Activated CD8-positive, alpha-beta memory T cell treated with anti-CD3 and anti-CD28 coated beads for 48 hours (primary cell): ENCODE data around the gene SPAG7.

Source experiments
- DNase-seq, 3 experiments: peaks; one replicate each; pipeline ENCODE4 v3.0.0-alpha.2; 2020; ENCODE audit warnings: low read depth in 2 of 3, low spot score in 2 of 3

Gene SPAG7

GRCh38 chr17:4967539-4968485, at the start of gene SPAG7:
TSS of gene SPAG7 (minus strand) at chr17:4967817. CDS start at chr17:4967804, 13 bp downstream.
- peak; percentile 86 to 89 (median 86) for DNase-seq

GRCh38 chr17:5014357-5014756, 46.7 kb upstream of the SPAG7 start:
- DNase-seq, result no peak

DNA sequence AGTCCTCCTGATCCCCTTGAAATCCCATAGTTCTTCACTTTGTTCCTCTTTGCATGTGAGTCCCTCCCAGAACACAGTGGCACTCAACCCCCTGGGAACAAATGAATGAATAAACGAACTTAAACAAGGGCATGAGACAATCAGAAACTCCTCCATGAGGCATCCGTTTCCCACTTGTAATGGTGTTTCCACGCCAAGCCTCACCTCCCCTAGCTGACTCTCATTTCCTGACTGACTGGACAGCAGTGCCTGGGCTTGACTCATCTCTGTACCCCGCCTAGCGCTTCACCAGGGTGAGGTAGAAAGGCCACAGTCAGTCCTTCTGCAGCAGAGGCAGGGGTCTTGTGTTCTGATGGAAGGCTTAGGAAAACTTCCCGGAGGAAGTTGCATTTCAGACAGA, 44.3 kb upstream of the SPAG7 start:
- no peak for DNase-seq

GRCh38 chr17:5003214-5003867, 35.7 kb upstream of the SPAG7 start:
- no peak for DNase-seq

- no peak for DNase-seq
Observed at GRCh38 chr17:5002121-5002788, 34.6 kb upstream of the SPAG7 start.

DNA sequence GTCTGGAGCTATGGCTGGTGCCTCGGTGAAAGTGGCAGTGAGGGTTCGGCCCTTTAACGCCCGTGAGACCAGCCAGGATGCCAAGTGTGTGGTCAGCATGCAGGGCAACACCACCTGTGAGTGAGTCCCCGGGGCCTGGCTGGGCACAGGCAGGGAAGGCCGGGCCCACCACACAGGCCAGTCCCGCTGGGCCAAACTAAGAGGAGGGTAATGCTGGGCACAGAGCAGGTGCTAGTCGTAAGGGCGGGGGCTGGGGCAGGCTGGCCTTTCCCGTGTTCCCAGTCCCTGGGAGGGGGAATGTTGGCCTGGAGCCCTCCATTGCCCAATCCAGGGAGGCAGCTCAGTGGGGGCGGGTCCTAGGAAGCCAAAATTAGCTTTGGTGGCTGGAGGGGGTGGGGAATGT, 32.6 kb upstream of the SPAG7 start:
- no peak for DNase-seq

- DNase-seq, result no peak
Observed at GRCh38 chr17:4999430-5000093, 31.9 kb upstream of the SPAG7 start.

- DNase-seq, result no peak
Observed at GRCh38 chr17:4998732-4999429, 31.3 kb upstream of the SPAG7 start.

- no peak for DNase-seq
Observed at GRCh38 chr17:4998027-4998731, 30.6 kb upstream of the SPAG7 start.

DNA sequence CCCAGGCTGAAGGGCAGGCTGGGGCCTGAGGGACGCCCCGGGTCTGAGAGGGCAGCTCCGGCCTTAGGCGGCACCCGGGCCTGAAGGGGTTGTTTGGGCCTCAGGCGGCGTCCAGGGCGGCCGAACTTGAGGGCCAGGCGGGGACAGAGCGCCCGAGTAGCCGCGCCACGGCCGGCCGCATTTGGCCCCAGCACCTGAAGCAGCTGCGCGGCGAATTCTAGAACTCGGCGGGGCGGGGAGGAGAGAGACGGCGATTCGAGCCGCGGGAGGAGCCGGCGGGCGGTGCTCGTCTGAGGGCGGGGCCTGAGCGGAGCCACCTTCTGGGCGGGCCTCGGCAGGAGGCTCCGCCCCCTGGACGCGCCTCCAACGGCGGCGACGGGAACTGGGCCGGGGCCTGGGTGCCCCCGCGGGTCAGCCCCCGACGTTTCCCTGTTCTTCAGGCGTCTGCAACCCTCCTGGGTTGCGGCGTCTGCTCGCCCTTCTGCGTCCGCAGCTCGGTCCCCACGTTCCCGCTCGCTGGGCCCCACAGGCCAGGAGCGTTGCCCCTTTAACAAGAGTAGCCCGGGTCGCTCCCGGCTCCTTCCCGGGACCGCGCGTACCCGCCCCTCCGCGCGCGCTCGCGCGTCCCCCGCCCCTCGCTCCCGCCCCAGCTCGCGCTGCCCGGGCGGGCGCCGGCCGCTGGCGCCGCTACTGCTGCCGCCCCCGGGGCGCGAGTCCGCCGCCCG, 29.8 kb upstream of the SPAG7 start, which contains the start of the genes INCA1 and KIF1C:
TSS of gene INCA1 (minus strand) at position 221 of the 725 bp plus-strand sequence. CDS start 3,085 bp downstream, outside the sequence.
TSS of gene KIF1C (plus strand) at position 649 of the 725 bp plus-strand sequence. CDS start 2,297 bp downstream, outside the sequence.
- DNase-seq, result peak; percentile 80 to 88 (median 85)

DNA sequence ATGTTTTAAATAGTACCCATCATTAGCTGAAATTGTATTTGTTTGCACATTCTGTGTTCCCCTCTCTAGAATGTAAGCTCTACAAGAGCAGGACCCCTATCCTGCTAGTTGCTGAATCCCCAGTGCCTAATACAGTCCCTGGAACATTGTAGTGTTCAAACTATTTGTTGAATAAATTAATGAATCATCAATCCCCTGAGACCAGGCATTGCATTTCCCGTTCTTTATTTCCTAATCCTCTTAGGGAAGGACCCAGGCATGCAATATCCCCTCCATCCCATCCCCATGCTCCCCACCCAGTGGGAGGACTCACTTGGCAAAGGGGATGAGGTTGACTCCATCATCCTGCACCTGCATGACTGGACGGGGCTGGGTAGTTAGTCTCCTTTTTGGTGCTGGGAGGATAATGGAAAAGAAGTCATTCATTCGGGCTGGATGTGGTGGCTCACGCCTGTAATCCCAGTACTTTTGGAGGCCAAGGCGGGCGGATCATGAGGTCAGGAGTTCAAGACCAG, 26.5 kb upstream of the SPAG7 start:
- DNase-seq, result no peak

GRCh38 chr17:4987767-4988567, 20.4 kb upstream of the SPAG7 start:
- no peak for DNase-seq

GRCh38 chr17:4986951-4987766, 19.5 kb upstream of the SPAG7 start, which contains the start of gene CAMTA2:
TSS of gene CAMTA2 (minus strand) at chr17:4987675. CDS start at chr17:4986222, 1,453 bp downstream.
- DNase-seq, result peak; percentile 67 to 84 (median 72)

- no peak for DNase-seq
Observed at GRCh38 chr17:4986403-4986802, 18.8 kb upstream of the SPAG7 start.

GRCh38 chr17:4982305-4982704, 14.7 kb upstream of the SPAG7 start:
- DNase-seq, result no peak

- DNase-seq, result no peak
Observed at GRCh38 chr17:4980644-4981216, 13.1 kb upstream of the SPAG7 start.

DNA sequence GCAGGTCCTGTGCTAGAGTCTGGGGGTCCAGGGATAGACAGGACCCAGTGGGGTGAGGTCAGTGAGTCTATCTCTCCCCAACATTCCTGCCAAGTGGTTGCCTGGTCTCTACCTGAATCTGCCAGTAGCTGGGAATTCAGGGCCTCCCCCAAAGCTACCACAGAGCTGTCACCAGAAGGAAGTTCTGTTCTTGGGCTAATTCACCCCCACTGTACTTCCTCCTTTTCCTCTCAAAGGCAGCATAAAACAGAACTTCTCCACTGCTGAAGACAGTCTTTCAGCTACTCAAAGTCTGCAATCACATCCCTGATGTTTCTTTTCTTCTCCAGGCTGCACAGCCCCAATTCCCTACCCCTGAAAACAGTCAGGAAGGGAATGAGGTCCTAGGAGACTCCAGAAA, 11.1 kb upstream of the SPAG7 start:
- no peak for DNase-seq
